ENCODE data around the gene SNPH. TPM values are rescaled to one million over a fixed set of nuclear protein-coding genes. Genes with fewer than 3 reads are reported as not detected.
"Not testable (repeated sequence)": the region's sequence is repeated elsewhere in the genome, so short reads cannot be mapped to it uniquely, and the experiment has no call there.

Gene SNPH
- total RNA-seq, 4 donors from 2014 or later: 2.1 to 14.0 (median 4.5) TPM

GRCh38 chr20:1241456-1241855, 24.6 kb upstream of the SNPH start:
- no peak overlapping the region for H3K27ac ChIP-seq
- no peak for DNase-seq
- H3K36me3 ChIP-seq: no peaks in the 10 kb centered on the region
- H3K27me3 ChIP-seq: peaks cover 0 to 10% of the 10 kb centered on the region in 2 donors
- H3K9me3 ChIP-seq: no peaks in the 10 kb centered on the region
- H3K4me3 ChIP-seq: no peak overlapping the region
- intact Hi-C loops (cut with DNase I; ENCODE audit: low total_unique reads): no loop called here
- H3K4me1 ChIP-seq: no peaks in the 10 kb centered on the region
- TF ChIP-seq CTCF (IDR thresholded peaks at IDR 0.05) (no peak), POLR2A (IDR thresholded peaks at IDR 0.05) (no peak)

- no peaks in the 10 kb centered on the region for H3K36me3 ChIP-seq
- H3K4me1 ChIP-seq: no peaks in the 10 kb centered on the region
- DNase-seq: no peak
- TF ChIP-seq CTCF (IDR thresholded peaks at IDR 0.05) (no peak), POLR2A (IDR thresholded peaks at IDR 0.05) (no peak)
- no peaks in the 10 kb centered on the region for H3K9me3 ChIP-seq
- intact Hi-C loops (cut with DNase I; ENCODE audit: low total_unique reads): no loop called here
- H3K27ac ChIP-seq: no peak overlapping the region
- H3K4me3 ChIP-seq: no peak overlapping the region
- H3K27me3 ChIP-seq: peaks cover 0 to 6% of the 10 kb centered on the region in 2 donors
These were observed 24.0 kb upstream of the SNPH start for GRCh38 chr20:1242099-1242498.

GRCh38 chr20:1242530-1242929, 23.6 kb upstream of the SNPH start:
- Histone ChIP-seq H3K36me3 (no peaks in the 10 kb centered on the region), H3K9me3 (no peaks in the 10 kb centered on the region), H3K4me3 (no peak overlapping the region), H3K27ac (no peak overlapping the region), H3K27me3 (peaks cover 0 to 6% of the 10 kb centered on the region in 2 donors), H3K4me1 (no peaks in the 10 kb centered on the region)
- intact Hi-C loops (cut with DNase I; ENCODE audit: low total_unique reads): no loop called here
- no peak for TF ChIP-seq CTCF (IDR thresholded peaks at IDR 0.05)
- no peak for DNase-seq

- Histone ChIP-seq H3K27me3 (no peaks in the 10 kb centered on the region), H3K4me3 (no peak overlapping the region), H3K36me3 (no peaks in the 10 kb centered on the region), H3K27ac (no peak overlapping the region), H3K9me3 (no peaks in the 10 kb centered on the region), H3K4me1 (no peaks in the 10 kb centered on the region)
- intact Hi-C loops (cut with DNase I; ENCODE audit: low total_unique reads): no loop called here
- TF ChIP-seq CTCF (IDR thresholded peaks at IDR 0.05): no peak
- no peak for TF ChIP-seq POLR2A (IDR thresholded peaks at IDR 0.05)
- DNase-seq: no peak
These were observed 20.5 kb upstream of the SNPH start for GRCh38 chr20:1245578-1245977.

- no peaks in the 10 kb centered on the region for H3K36me3 ChIP-seq
- H3K4me1 ChIP-seq: no peaks in the 10 kb centered on the region
- H3K27ac ChIP-seq: no peak overlapping the region
- no peak overlapping the region for H3K4me3 ChIP-seq
- DNase-seq: no peak
- no peaks in the 10 kb centered on the region for H3K27me3 ChIP-seq
- H3K9me3 ChIP-seq: no peaks in the 10 kb centered on the region
- no peak for TF ChIP-seq CTCF (IDR thresholded peaks at IDR 0.05)
- TF ChIP-seq POLR2A (IDR thresholded peaks at IDR 0.05): no peak
- intact Hi-C loops (cut with DNase I; ENCODE audit: low total_unique reads): no loop called here
These were observed 18.4 kb upstream of the SNPH start for GRCh38 chr20:1247689-1248088.

GRCh38 chr20:1250282-1250681, 15.8 kb upstream of the SNPH start:
- H3K27me3 ChIP-seq; DNase-seq; H3K9me3 ChIP-seq; H3K36me3 ChIP-seq; H3K4me1 ChIP-seq; H3K4me3 ChIP-seq; H3K27ac ChIP-seq; intact Hi-C loops (cut with DNase I; ENCODE audit: low total_unique reads): not testable (repeated sequence)
